Thyroid gland (tissue), 4 donors: Measurements from ENCODE around the gene MAP3K5.

ENCODE experiments used
- POLR2A ChIP-seq, 2 donors: fragments of 450-650 bp; IDR thresholded peaks; one replicate each; pipeline ENCODE4 v1.6.1; 2017; ENCODE audit warnings: antibody characterized with exemption in 2 of 2, mild to moderate bottlenecking in 2 of 2, moderate library complexity in 1 of 2
- TF ChIP-seq, protein P1 (sequence below), 6 experiments: fragments of 200-600 bp in 3 of 6; fragments of 450-650 bp in 3 of 6; sonication (generic) in 3 of 6; IDR thresholded peaks; one replicate each; pipeline ENCODE4 v1.5.1; 2016 to 2019; ENCODE audit warnings: antibody characterized with exemption in 6 of 6, mild to moderate bottlenecking in 2 of 6, inconsistent platforms in 1 of 6, moderate library complexity in 1 of 6

DNA sequence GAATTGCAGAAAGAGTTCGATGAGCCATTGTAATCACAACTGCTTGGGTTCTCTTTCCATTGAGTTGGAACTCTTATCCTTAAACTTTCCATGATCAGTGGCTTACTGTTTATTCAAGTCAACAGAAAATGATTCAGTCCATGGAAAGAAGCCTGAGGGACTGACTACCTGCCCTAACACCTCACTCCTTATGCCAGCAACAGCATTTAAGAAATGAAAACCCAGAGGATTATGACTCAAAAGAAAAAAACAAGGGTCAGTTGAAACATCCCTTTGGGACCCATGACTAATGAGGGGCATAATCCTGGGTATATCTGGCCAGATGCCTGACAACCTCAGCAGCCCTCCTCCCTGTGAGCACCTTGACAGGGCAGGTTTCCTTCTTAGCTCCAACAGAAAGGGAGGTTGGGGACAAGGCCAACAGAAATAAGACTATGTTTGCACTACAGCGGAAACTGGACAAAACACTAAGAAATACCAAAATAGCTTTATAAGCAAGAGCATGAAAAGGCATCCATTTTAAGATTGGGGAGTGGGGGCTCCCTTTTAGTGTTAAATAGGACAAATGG, 106.7 kb downstream of the MAP3K5 start:
- TF ChIP-seq, protein P1, sequence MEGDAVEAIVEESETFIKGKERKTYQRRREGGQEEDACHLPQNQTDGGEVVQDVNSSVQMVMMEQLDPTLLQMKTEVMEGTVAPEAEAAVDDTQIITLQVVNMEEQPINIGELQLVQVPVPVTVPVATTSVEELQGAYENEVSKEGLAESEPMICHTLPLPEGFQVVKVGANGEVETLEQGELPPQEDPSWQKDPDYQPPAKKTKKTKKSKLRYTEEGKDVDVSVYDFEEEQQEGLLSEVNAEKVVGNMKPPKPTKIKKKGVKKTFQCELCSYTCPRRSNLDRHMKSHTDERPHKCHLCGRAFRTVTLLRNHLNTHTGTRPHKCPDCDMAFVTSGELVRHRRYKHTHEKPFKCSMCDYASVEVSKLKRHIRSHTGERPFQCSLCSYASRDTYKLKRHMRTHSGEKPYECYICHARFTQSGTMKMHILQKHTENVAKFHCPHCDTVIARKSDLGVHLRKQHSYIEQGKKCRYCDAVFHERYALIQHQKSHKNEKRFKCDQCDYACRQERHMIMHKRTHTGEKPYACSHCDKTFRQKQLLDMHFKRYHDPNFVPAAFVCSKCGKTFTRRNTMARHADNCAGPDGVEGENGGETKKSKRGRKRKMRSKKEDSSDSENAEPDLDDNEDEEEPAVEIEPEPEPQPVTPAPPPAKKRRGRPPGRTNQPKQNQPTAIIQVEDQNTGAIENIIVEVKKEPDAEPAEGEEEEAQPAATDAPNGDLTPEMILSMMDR (IDR thresholded peaks at IDR 0.05) = no peak
- TF ChIP-seq POLR2A (IDR thresholded peaks at IDR 0.05) = no peak
